K562 (cell line): ENCODE results near the gene ZBTB42. TPM values are rescaled to one million over a fixed set of nuclear protein-coding genes. Genes with fewer than 3 reads are reported as not detected.

Source experiments
- ARHGAP35 ChIP-seq: fragments of 450-650 bp; IDR thresholded peaks from 2 replicates; pipeline ENCODE4 v1.6.1; 2018; ENCODE audit not compliant: partially characterized antibody
- BMI1 ChIP-seq: fragments of 150-350 bp; IDR thresholded peaks from 2 replicates; pipeline ENCODE4 v1.6.1; 2014; ENCODE audit warnings: low read length
- CTBP1 ChIP-seq: fragments of 450-650 bp; IDR thresholded peaks from 2 replicates; pipeline ENCODE4 v1.6.1; 2016; ENCODE audit warnings: borderline replicate concordance
- HNRNPUL1 ChIP-seq: fragments of 200-400 bp; formaldehyde crosslinking; IDR thresholded peaks from 2 replicates; pipeline ENCODE4 v1.6.1; 2017; ENCODE audit warnings: low read length
- MYC ChIP-seq, 2 experiments: fragments of 250-450 bp in 1 of 2; sonication (Bioruptor Pico) in 1 of 2; IDR thresholded peaks; 2 replicates each; pipeline versions ENCODE4 v1.5.1 to v1.6.1; 2012 to 2021; ENCODE audit warnings: low read depth in 2 of 2, borderline replicate concordance in 1 of 2, improper control_type of control experiment in 1 of 2, low read length in 1 of 2, mild to moderate bottlenecking in 1 of 2, moderate library complexity in 1 of 2
- PHF8 ChIP-seq: fragments of 200-600 bp; sonication (generic); IDR thresholded peaks from 2 replicates; pipeline ENCODE4 v1.6.1; 2012; ENCODE audit warnings: mixed run types, mild to moderate bottlenecking, inconsistent platforms, low read length, moderate library complexity, borderline replicate concordance
- POLR2AphosphoS5 ChIP-seq: IDR thresholded peaks from 2 replicates; pipeline ENCODE4 v1.6.1; 2011; ENCODE audit warnings: mild to moderate bottlenecking, low read depth, low read length, moderate library complexity; ENCODE audit not compliant: control insufficient read depth, insufficient read depth
- RBFOX2 ChIP-seq: fragments of 200-400 bp; formaldehyde crosslinking; IDR thresholded peaks from 2 replicates; pipeline ENCODE4 v1.6.1; 2017; ENCODE audit warnings: low read depth, mild to moderate bottlenecking, low read length, moderate library complexity
- SMARCC2 ChIP-seq: fragments of 450-650 bp; IDR thresholded peaks from 2 replicates; pipeline ENCODE4 v1.6.1; 2017; ENCODE audit warnings: antibody characterized with exemption, moderate library complexity, mild to moderate bottlenecking, low read depth
- ZBTB7A ChIP-seq: IDR thresholded peaks from 2 replicates; pipeline ENCODE4 v1.6.1; 2011; ENCODE audit warnings: low read depth, mild to moderate bottlenecking, low read length, moderate library complexity, borderline replicate concordance; ENCODE audit not compliant: control insufficient read depth
- ZNF609 ChIP-seq: sonication (generic); formaldehyde crosslinking; IDR thresholded peaks from 2 replicates; pipeline ENCODE4 v1.8.1; 2023; ENCODE audit warnings: missing genetic modification reagents, mild to moderate bottlenecking, borderline replicate concordance
- polyA plus RNA-seq, 8 experiments: library from polyadenylated mRNA; depleted of rRNA in 4 of 8; stranded (reverse) in 5 of 8; unstranded in 3 of 8; fragments of >200 nt; fragmentation: Nextera tagmentation in 2 of 8; fragmentation: Illumina TruSeq in 1 of 8; extraction: Ambion mirVana in 2 of 8; extraction: Trizol in 1 of 8; gene quantifications; 2 replicates each; pipeline versions ENCODE4 v1.2.1 to v1.2.3, GENCODE V29; 2011 to 2014; ENCODE audit warnings: inconsistent platforms in 1 of 8, missing spikeins in 1 of 8
- total RNA-seq, 7 experiments: library from RNA; depleted of rRNA in 6 of 7; stranded (reverse); fragments of >200 nt in 6 of 7; fragmentation: Illumina TruSeq in 2 of 7; extraction: Trizol in 2 of 7; gene quantifications; 2 replicates each; pipeline versions ENCODE4 v1.2.1 to v1.2.3, GENCODE V29; 2011 to 2021; ENCODE audit warnings: low replicate concordance in 1 of 7
- TF ChIP-seq, protein P1 (sequence below): fragments of 200-800 bp; sonication (Bioruptor generic); IDR thresholded peaks from 2 replicates; pipeline ENCODE4 v1.6.1; 2017; ENCODE audit warnings: missing genetic modification characterization, missing compliant biosample characterization
- TF ChIP-seq, protein P2 (sequence below), 2 experiments: fragments of 450-650 bp in 1 of 2; sonication (generic) in 1 of 2; formaldehyde crosslinking; conservative IDR thresholded peaks; 2 replicates each; pipeline versions ENCODE4 v1.4.0 to v1.8.1; 2020 to 2022; ENCODE audit warnings: mild to moderate bottlenecking in 1 of 2, missing genetic modification reagents in 1 of 2

Gene ZBTB42
- total and polyA plus RNA-seq, 9 of the 15 experiments (the other 6 are each of a cell fraction or from before 2014, with no cell fraction given): 0.03 to 8.5 (median 2.4) TPM

DNA sequence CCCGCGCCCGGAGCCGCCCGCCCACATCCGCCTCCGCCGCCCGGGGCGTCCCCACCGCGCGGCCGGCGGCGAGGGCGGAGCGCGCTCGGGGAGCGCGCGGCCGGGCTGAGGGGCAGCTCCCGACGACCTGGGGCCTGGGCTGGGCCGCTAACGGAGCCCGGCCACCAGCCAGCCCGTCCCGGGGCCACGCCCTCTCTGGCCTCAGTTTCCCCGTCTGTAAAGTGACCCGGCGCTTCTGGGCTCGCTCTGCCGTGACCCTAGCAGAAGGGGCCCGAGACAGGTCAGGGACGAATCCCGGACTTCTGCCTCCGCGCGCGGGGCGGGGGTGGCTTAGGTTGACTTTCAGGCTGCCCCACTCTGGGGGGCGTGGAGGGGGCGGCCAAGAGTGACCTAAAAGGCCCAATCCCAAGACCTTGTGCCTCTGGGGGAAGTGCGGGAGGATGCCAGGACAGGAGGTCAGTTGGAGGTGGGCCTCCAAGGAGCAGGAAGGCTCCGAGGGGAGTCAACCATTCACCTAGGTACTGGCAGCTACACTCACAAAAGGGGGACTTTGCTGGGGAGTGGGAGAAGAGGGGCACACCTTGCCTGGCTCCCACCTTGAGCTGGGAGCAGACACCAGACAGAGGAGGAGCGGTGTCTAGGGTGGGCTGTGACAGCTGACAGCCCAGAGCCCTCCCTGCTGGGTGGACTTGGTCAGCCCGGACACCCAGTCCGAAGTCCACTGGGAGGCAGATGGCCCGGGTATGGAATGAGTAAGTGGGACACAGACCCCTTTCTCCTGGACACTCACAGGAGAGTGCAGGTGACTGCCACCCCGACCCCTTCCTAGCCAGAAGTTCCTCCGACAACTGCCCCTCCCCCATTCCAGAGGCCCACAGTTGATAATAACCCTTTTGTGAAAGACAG is 4.9 kb upstream of the ZBTB42 start (continued):
- peak; percentile 30; the same call in 1 of the 2 replicates for TF ChIP-seq POLR2AphosphoS5
- TF ChIP-seq CTBP1: peak; percentile 40; the same call in 1 of the 2 replicates
- no peak for TF ChIP-seq BMI1
- TF ChIP-seq ARHGAP35: no peak
- peak; percentile 29; the same call in 1 of the 2 replicates for TF ChIP-seq ZBTB7A
- TF ChIP-seq SMARCC2: no peak
- peak; percentile 62 for TF ChIP-seq RBFOX2
- no peak for TF ChIP-seq ZNF609
- TF ChIP-seq, protein P1, sequence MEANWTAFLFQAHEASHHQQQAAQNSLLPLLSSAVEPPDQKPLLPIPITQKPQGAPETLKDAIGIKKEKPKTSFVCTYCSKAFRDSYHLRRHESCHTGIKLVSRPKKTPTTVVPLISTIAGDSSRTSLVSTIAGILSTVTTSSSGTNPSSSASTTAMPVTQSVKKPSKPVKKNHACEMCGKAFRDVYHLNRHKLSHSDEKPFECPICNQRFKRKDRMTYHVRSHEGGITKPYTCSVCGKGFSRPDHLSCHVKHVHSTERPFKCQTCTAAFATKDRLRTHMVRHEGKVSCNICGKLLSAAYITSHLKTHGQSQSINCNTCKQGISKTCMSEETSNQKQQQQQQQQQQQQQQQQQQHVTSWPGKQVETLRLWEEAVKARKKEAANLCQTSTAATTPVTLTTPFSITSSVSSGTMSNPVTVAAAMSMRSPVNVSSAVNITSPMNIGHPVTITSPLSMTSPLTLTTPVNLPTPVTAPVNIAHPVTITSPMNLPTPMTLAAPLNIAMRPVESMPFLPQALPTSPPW (CRISPR knock-in tag): peak; percentile 36; the same call in 1 of the 2 replicates
- no peak for TF ChIP-seq HNRNPUL1
- TF ChIP-seq, protein P2, sequence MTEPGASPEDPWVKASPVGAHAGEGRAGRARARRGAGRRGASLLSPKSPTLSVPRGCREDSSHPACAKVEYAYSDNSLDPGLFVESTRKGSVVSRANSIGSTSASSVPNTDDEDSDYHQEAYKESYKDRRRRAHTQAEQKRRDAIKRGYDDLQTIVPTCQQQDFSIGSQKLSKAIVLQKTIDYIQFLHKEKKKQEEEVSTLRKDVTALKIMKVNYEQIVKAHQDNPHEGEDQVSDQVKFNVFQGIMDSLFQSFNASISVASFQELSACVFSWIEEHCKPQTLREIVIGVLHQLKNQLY (CRISPR knock-in tag; conservative IDR thresholded peaks at IDR 0.05): 0 out of 4 replicates have a peak, but pooled peaks of 1 of the 2 experiments have one; percentile 38
- no peak; the same call in 1 of the 2 replicates for TF ChIP-seq MYC (IDR thresholded peaks at IDR 0.05; ENCODE audit: low read depth, low read length)
- TF ChIP-seq MYC (CRISPR knock-in tag; IDR thresholded peaks at IDR 0.05; ENCODE audit: borderline replicate concordance, low read depth): no peak
- peak; percentile 84; the same call in 1 of the 2 replicates for TF ChIP-seq PHF8
